ENCODE data around the gene PDE6B.
A peak's percentile ranks its signal among the peaks of the same experiment; 100 is the strongest.
"Not testable (repeated sequence)": the region's sequence is repeated elsewhere in the genome, so short reads cannot be mapped to it uniquely, and the experiment has no call there.

The PDE6B gene

GRCh38 chr4:669806-670559 is 44.6 kb downstream of the PDE6B start:
- not testable (repeated sequence) for DNase-seq (ENCODE audit: low read depth in 3 of 3)

GRCh38 chr4:671769-672168 is 46.4 kb downstream of the PDE6B start:
- no peak for DNase-seq (ENCODE audit: low read depth in 3 of 3)

GRCh38 chr4:673349-674091 is 48.1 kb downstream of the PDE6B start:
- no peak for DNase-seq (ENCODE audit: low read depth in 3 of 3)

GRCh38 chr4:674172-675035 is 49.0 kb downstream of the PDE6B start, which contains the start of the genes ATP5ME and MYL5:
TSS of gene ATP5ME (minus strand) at chr4:674276. CDS start at chr4:674247, 29 bp downstream.
TSS of gene MYL5 (plus strand) at chr4:674542. CDS start at chr4:678027, 3,485 bp downstream.
- peak; percentile 94 to 97 (median 96) for DNase-seq (ENCODE audit: low read depth in 3 of 3)

- DNase-seq (ENCODE audit: low read depth in 3 of 3), result no peak
These were observed 49.9 kb downstream of the PDE6B start for GRCh38 chr4:675036-675882.

- no peak for DNase-seq (ENCODE audit: low read depth in 3 of 3)
These were observed 50.9 kb downstream of the PDE6B start for GRCh38 chr4:675980-676870.

- no peak for DNase-seq (ENCODE audit: low read depth in 3 of 3)
These were observed 51.5 kb downstream of the PDE6B start for GRCh38 chr4:676871-677235.

- DNase-seq (ENCODE audit: low read depth in 3 of 3), result no peak
These were observed 52.3 kb downstream of the PDE6B start for GRCh38 chr4:677431-678293.

GRCh38 chr4:678331-679103 is 53.1 kb downstream of the PDE6B start:
- no peak for DNase-seq (ENCODE audit: low read depth in 3 of 3)

GRCh38 chr4:679104-679481 is 53.7 kb downstream of the PDE6B start:
- no peak for DNase-seq (ENCODE audit: low read depth in 3 of 3)

- no peak for DNase-seq (ENCODE audit: low read depth in 3 of 3)
These were observed 54.3 kb downstream of the PDE6B start for GRCh38 chr4:679629-680028.

GRCh38 chr4:680091-680490 is 54.7 kb downstream of the PDE6B start:
- DNase-seq (ENCODE audit: low read depth in 3 of 3), result no peak

- DNase-seq (ENCODE audit: low read depth in 3 of 3), result no peak
These were observed 55.2 kb downstream of the PDE6B start for GRCh38 chr4:680551-680927.

GRCh38 chr4:680928-681645 is 55.7 kb downstream of the PDE6B start:
- DNase-seq (ENCODE audit: low read depth in 3 of 3), result no peak

GRCh38 chr4:681736-682451 is 56.5 kb downstream of the PDE6B start:
- DNase-seq (ENCODE audit: low read depth in 3 of 3), result no peak

- no peak for DNase-seq (ENCODE audit: low read depth in 3 of 3)
These were observed 57.3 kb downstream of the PDE6B start for GRCh38 chr4:682490-683172.
